Mesenchymal stem cell (in vitro differentiated cells and primary cell): ENCODE data around the gene LIPG.

ENCODE experiments used
- DNase-seq: peaks from one replicate; pipeline ENCODE4 v3.0.0-alpha.2; 2013
- H2AFZ ChIP-seq: one replicate; pipeline ENCODE4 v1.6.1; 2013; ENCODE audit warnings: low read depth, mild to moderate bottlenecking, control low read depth, inconsistent platforms, low read length, moderate library complexity
- H2AK5ac ChIP-seq: 2 replicates; pipeline ENCODE4 v1.6.1; 2013; ENCODE audit warnings: low read length, moderate library complexity, mild to moderate bottlenecking, inconsistent platforms; ENCODE audit not compliant: severe bottlenecking
- H2BK120ac ChIP-seq: one replicate; pipeline ENCODE4 v1.6.1; 2013; ENCODE audit warnings: low read depth, mild to moderate bottlenecking, inconsistent platforms, low read length, moderate library complexity
- H2BK12ac ChIP-seq, 2 experiments: one replicate each; pipeline ENCODE4 v1.6.1; 2013; ENCODE audit warnings: inconsistent platforms in 2 of 2, low read length in 2 of 2, mild to moderate bottlenecking in 2 of 2, moderate library complexity in 2 of 2, control low read depth in 1 of 2
- H2BK15ac ChIP-seq: one replicate; pipeline ENCODE4 v1.6.1; 2013; ENCODE audit warnings: mild to moderate bottlenecking, low read depth, inconsistent platforms; ENCODE audit not compliant: poor library complexity, severe bottlenecking
- H2BK5ac ChIP-seq: 2 replicates; pipeline ENCODE4 v1.6.1; 2013; ENCODE audit warnings: low read depth, mild to moderate bottlenecking, low read length, control low read depth, inconsistent platforms; ENCODE audit not compliant: poor library complexity, severe bottlenecking
- H3K14ac ChIP-seq, 2 experiments: one replicate each; pipeline ENCODE4 v1.6.1; 2013; ENCODE audit warnings: inconsistent platforms in 2 of 2, low read length in 2 of 2, control low read depth in 1 of 2, mild to moderate bottlenecking in 1 of 2, moderate library complexity in 1 of 2
- H3K18ac ChIP-seq, 2 experiments: one replicate each; pipeline ENCODE4 v1.6.1; 2013; ENCODE audit warnings: inconsistent platforms in 2 of 2, low read length in 2 of 2, control low read depth in 1 of 2, low read depth in 1 of 2, mild to moderate bottlenecking in 1 of 2
- H3K23ac ChIP-seq, 2 experiments: one replicate each; pipeline ENCODE4 v1.6.1; 2013; ENCODE audit warnings: inconsistent platforms in 2 of 2, low read length in 2 of 2, mild to moderate bottlenecking in 2 of 2, moderate library complexity in 2 of 2, control low read depth in 1 of 2
- H3K27ac ChIP-seq: 2 replicates; pipeline ENCODE4 v1.5.1; 2013; ENCODE audit warnings: mild to moderate bottlenecking, moderate library complexity, low read length, control low read depth, inconsistent platforms; ENCODE audit not compliant: poor library complexity, severe bottlenecking
- H3K27me3 ChIP-seq, 2 experiments: 2 replicates each; pipeline versions ENCODE4 v1.6.1 to v1.7.0; 2013; ENCODE audit warnings: low read length in 2 of 2, mild to moderate bottlenecking in 2 of 2, moderate library complexity in 2 of 2, control low read depth in 1 of 2, inconsistent platforms in 1 of 2; ENCODE audit not compliant: control insufficient read depth in 1 of 2, insufficient read depth in 1 of 2
- H3K36me3 ChIP-seq, 2 experiments: 2 replicates each; pipeline versions ENCODE4 v1.6.1 to v1.7.0; 2013; ENCODE audit warnings: low read length in 2 of 2, control low read depth in 1 of 2, inconsistent platforms in 1 of 2, low read depth in 1 of 2, mild to moderate bottlenecking in 1 of 2; ENCODE audit not compliant: insufficient read depth in 2 of 2, control insufficient read depth in 1 of 2
- H3K4ac ChIP-seq, 2 experiments: one replicate each; pipeline ENCODE4 v1.6.1; 2013; ENCODE audit warnings: inconsistent platforms in 2 of 2, low read length in 2 of 2, mild to moderate bottlenecking in 2 of 2, moderate library complexity in 2 of 2, control low read depth in 1 of 2, low read depth in 1 of 2
- H3K4me1 ChIP-seq: 2 replicates; pipeline ENCODE4 v1.6.1; 2013; ENCODE audit warnings: low read depth, low read length, control low read depth; ENCODE audit not compliant: control insufficient read depth, insufficient read depth
- H3K4me2 ChIP-seq: 2 replicates; pipeline ENCODE4 v1.6.1; 2013; ENCODE audit warnings: low read length, mild to moderate bottlenecking, inconsistent platforms; ENCODE audit not compliant: poor library complexity, severe bottlenecking
- H3K4me3 ChIP-seq, 2 experiments: 2 replicates each; pipeline versions ENCODE4 v1.5.1 to v1.7.0; 2013; ENCODE audit warnings: low read length in 2 of 2, mild to moderate bottlenecking in 2 of 2, control low read depth in 1 of 2, low read depth in 1 of 2; ENCODE audit not compliant: insufficient read depth in 1 of 2
- H3K79me1 ChIP-seq: replicated peaks from 2 replicates; pipeline ENCODE4 v1.6.1; 2013; ENCODE audit warnings: mild to moderate bottlenecking, control low read depth, low read length, inconsistent platforms; ENCODE audit not compliant: poor library complexity, severe bottlenecking
- H3K9ac ChIP-seq: 2 replicates; pipeline ENCODE4 v1.7.0; 2013; ENCODE audit warnings: mild to moderate bottlenecking, low read length, moderate library complexity
- H3K9me3 ChIP-seq: 2 replicates; pipeline ENCODE4 v1.7.0; 2013; ENCODE audit warnings: mild to moderate bottlenecking, low read length; ENCODE audit not compliant: control insufficient read depth
- H4K8ac ChIP-seq: one replicate; pipeline ENCODE4 v1.6.1; 2013; ENCODE audit warnings: inconsistent platforms, mild to moderate bottlenecking, low read length, moderate library complexity
- H4K91ac ChIP-seq: one replicate; pipeline ENCODE4 v1.6.1; 2013; ENCODE audit warnings: mild to moderate bottlenecking, low read length, inconsistent platforms
- WGBS: methylation state at CpG from one replicate; pipeline ENCODE4 v1.1.7; 2013; ENCODE audit warnings: mixed read lengths; 5-methylcytosine and 5-hydroxymethylcytosine counted together

LIPG gene

DNA sequence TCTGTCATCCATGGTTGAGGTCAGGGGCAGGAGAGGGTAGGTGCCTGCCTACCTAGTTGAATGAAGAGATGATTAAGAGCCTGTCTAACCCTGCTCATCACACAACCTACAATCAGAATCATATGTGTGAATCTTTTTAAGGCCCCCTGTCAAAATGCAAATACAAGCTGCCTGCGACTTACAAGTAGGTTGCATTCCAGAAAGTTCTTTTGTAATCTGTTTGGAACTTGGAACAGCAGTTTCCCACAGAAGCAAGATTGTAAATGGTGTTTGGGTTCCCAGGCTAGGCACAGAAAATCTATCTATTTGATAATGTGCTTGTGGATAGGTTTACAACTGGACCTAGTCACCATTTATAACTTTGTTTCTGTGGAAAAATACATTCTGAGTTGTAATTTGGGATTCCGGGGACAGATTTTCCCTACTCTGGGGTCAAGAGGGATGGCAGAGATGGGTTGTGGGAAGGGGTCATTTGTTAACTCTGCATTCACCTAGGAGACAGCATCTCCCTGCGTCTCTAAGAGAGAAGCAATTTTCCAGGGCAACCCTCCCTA lies 4.4 kb downstream of the LIPG start:
- Histone ChIP-seq H3K4me3 (no peak overlapping the region), H3K4me2 (no peak overlapping the region), H2BK15ac (no peak overlapping the region), H3K4ac (no peak overlapping the region), H2BK120ac (no peak overlapping the region), H3K14ac (no peak overlapping the region), H2AFZ (no peak overlapping the region), H2BK5ac (no peak overlapping the region), H3K27ac (no peak overlapping the region), H4K8ac (no peak overlapping the region), H2BK12ac (no peak overlapping the region), H3K9me3 (no peaks in the 10 kb centered on the region), H3K18ac (no peak overlapping the region), H3K27me3 (peaks cover 0 to 41% of the 10 kb centered on the region in 2 experiments), H4K91ac (peak overlapping the region; percentile 56), H3K4me1 (peaks cover 19% of the 10 kb centered on the region), H3K79me1 (peaks cover 20% of the 10 kb centered on the region), H3K36me3 (peaks cover 0 to 41% of the 10 kb centered on the region in 2 experiments), H3K9ac (no peak overlapping the region), H2AK5ac (no peak overlapping the region), H3K23ac (no peak overlapping the region)
- DNase-seq, result no peak
- WGBS, result 95% methylated on average over 3 of the region's 3 CpGs

DNA sequence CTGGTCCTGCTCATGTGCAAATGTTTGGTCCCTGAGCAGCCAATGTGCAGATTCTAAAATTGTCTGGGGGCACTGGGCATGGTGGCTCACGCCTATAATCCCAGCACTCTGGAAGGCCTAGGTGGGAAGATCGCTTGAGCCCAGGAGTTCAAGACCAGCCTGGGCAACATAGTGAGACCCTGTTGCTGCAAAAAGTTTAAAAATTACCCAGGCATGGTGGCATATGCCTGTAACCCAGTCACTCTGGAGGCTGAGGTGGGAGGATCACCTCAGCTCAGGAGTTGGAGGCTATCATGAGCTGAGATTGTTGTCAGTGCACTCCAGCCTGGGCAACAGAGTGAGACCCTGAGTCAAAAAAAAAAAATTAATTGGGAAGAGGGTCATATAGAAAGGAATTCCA lies 5.1 kb downstream of the LIPG start:
- Histone ChIP-seq H3K27me3 (peaks cover 0 to 34% of the 10 kb centered on the region in 2 experiments), H3K9me3 (no peaks in the 10 kb centered on the region), H3K27ac (no peak overlapping the region), H2BK15ac (no peak overlapping the region), H3K36me3 (peaks cover 0 to 45% of the 10 kb centered on the region in 2 experiments), H4K91ac (no peak overlapping the region), H3K79me1 (peaks cover 18% of the 10 kb centered on the region), H3K4me2 (no peak overlapping the region), H2AFZ (no peak overlapping the region), H3K23ac (no peak overlapping the region), H3K18ac (no peak overlapping the region), H3K9ac (no peak overlapping the region), H2BK5ac (no peak overlapping the region), H3K4me3 (no peak overlapping the region), H2AK5ac (no peak overlapping the region), H3K4ac (no peak overlapping the region), H4K8ac (no peak overlapping the region), H3K4me1 (peaks cover 14% of the 10 kb centered on the region), H2BK120ac (no peak overlapping the region), H3K14ac (no peak overlapping the region), H2BK12ac (no peak overlapping the region)
- no peak for DNase-seq
- WGBS, result 80% methylated on average over 2 of the region's 2 CpGs

DNA sequence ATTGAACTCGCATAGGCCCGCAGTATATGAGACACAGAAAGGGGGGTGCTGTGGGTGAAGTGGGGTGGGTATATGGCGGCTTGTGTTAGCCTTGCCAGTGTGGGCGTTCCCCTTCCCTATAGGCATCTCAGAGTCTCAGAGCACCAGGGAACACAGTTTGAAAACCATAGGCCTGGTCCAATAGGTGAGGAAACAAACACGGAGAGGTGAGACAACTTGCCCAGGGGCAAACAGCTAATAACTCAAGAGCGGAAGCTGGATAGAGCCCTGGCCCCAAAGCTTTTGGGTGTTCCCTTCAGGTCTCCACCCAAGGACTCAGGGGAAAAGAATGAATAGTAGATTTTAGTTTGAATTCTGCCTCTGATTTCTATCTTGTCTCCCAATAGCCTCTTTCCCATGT lies 7.9 kb downstream of the LIPG start:
- H3K27me3 ChIP-seq, result peaks cover 0 to 10% of the 10 kb centered on the region in 2 experiments
- peaks cover 10% of the 10 kb centered on the region for H3K79me1 ChIP-seq
- no peak overlapping the region for H2BK120ac ChIP-seq
- no peak overlapping the region for H3K18ac ChIP-seq
- H2BK15ac ChIP-seq, result no peak overlapping the region
- H2AK5ac ChIP-seq, result no peak overlapping the region
- H2AFZ ChIP-seq, result no peak overlapping the region
- peaks cover 0 to 59% of the 10 kb centered on the region in 2 experiments for H3K36me3 ChIP-seq
- no peak overlapping the region for H3K27ac ChIP-seq
- H3K9me3 ChIP-seq, result no peaks in the 10 kb centered on the region
- no peak for DNase-seq
- no peak overlapping the region for H3K23ac ChIP-seq
- no peak overlapping the region for H3K4ac ChIP-seq
- H3K4me2 ChIP-seq, result no peak overlapping the region
- H4K8ac ChIP-seq, result no peak overlapping the region
- H2BK5ac ChIP-seq, result no peak overlapping the region
- no peaks in the 10 kb centered on the region for H3K4me1 ChIP-seq
- no peak overlapping the region for H4K91ac ChIP-seq
- no peak overlapping the region for H3K9ac ChIP-seq
- 84% methylated on average over 6 of the region's 6 CpGs for WGBS
- no peak overlapping the region for H3K4me3 ChIP-seq
- H3K14ac ChIP-seq, result no peak overlapping the region
- no peak overlapping the region for H2BK12ac ChIP-seq

DNA sequence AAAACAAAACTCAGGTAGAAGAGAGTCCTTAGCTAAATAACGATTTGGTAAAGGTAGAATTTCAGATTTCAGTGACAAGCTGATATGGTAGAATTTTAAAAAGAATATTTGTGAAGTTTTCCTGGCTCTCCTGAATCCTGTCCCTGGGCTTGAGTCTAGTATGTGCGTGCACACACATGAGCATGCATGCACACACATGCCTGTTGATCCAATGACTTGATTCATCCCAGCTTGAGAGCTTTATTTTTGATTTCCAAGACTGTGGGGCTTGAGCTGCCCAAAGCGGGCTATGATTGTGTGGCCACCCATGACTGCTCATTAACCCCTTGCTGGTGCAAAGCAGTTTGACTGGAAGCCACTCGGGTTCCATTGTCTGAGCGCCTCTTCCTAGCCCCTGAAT lies 9.0 kb downstream of the LIPG start:
- Histone ChIP-seq H3K27ac (no peak overlapping the region), H3K9ac (no peak overlapping the region), H2BK120ac (no peak overlapping the region), H2BK5ac (no peak overlapping the region), H3K4me3 (no peak overlapping the region), H3K36me3 (peaks cover 0 to 59% of the 10 kb centered on the region in 2 experiments), H2BK15ac (no peak overlapping the region), H2AK5ac (no peak overlapping the region), H3K27me3 (no peaks in the 10 kb centered on the region), H4K91ac (no peak overlapping the region), H4K8ac (no peak overlapping the region), H3K4me1 (no peaks in the 10 kb centered on the region), H2AFZ (no peak overlapping the region), H3K23ac (no peak overlapping the region), H3K4me2 (no peak overlapping the region), H3K14ac (no peak overlapping the region), H3K79me1 (peaks cover 6% of the 10 kb centered on the region), H3K18ac (no peak overlapping the region), H3K9me3 (no peaks in the 10 kb centered on the region), H2BK12ac (no peak overlapping the region), H3K4ac (no peak overlapping the region)
- WGBS, result 77% methylated on average over 5 of the region's 5 CpGs
- no peak for DNase-seq
